Spleen (tissue), 7 donors: ENCODE results near the gene RNASE11.

Source experiments
- CTCF ChIP-seq, 11 experiments: fragments of 200-600 bp in 7 of 11; fragments of 450-650 bp in 4 of 11; sonication (generic) in 4 of 11; IDR thresholded peaks in 8 of 11; conservative IDR thresholded peaks in 3 of 11; 1 replicate in 7 of 11; 2 replicates in 4 of 11; pipeline versions ENCODE4 v1.4.0 to v1.8.0; 2016 to 2021; ENCODE audit warnings: antibody characterized with exemption in 11 of 11, inconsistent platforms in 4 of 11, mild to moderate bottlenecking in 1 of 11
- POLR2A ChIP-seq, 3 donors: fragments of 450-650 bp; IDR thresholded peaks; one replicate each; pipeline ENCODE4 v1.5.1; 2017; ENCODE audit warnings: antibody characterized with exemption in 3 of 3, mild to moderate bottlenecking in 1 of 3
- POLR2AphosphoS5 ChIP-seq, 3 donors: sonication (generic); formaldehyde crosslinking; IDR thresholded peaks; one replicate each; pipeline ENCODE4 v1.5.1; 2017; ENCODE audit warnings: antibody characterized with exemption in 3 of 3
- donor health status: DM: no; HTN: no; CAD: no; lungs with moderate emphysema.
- donor health status: DM: no; HTN: no; CAD: no.
- donor health status: DM: no; HTN: no; CAD: no.

- TF ChIP-seq POLR2A (IDR thresholded peaks at IDR 0.05) (no peak), CTCF (IDR thresholded peaks at IDR 0.05 in 8 of 11, conservative IDR thresholded peaks at IDR 0.05 in 3 of 11) (no peak), POLR2AphosphoS5 (IDR thresholded peaks at IDR 0.05) (no peak)
These were observed 29.6 kb upstream of the RNASE11 start for GRCh38 chr14:20617138-20618003.
